ENCODE data around the gene ANKS1B.
A peak's percentile ranks its signal among the peaks of the same experiment; 100 is the strongest.
"Not testable (repeated sequence)": the region's sequence is repeated elsewhere in the genome, so short reads cannot be mapped to it uniquely, and the experiment has no call there.

The ANKS1B gene

DNA sequence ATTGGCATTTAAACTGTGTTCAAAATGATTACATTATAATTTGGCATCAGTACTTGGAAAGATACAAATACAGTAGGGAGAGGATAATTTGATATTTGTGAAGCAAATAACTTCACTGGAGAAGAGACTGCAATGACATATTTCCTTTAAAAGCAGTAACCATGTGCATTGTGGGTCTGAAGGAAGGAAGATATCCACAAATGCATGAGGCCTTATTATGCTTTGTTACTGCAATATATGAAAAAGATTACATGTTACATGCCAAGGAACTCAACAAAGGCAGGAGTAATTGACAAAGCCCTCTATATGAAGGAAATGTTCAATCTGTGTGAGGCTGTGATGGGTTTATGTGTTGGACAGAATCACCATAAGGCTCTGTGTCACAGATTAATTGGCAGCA is 948.2 kb downstream of the ANKS1B start:
- no peak for DNase-seq

DNA sequence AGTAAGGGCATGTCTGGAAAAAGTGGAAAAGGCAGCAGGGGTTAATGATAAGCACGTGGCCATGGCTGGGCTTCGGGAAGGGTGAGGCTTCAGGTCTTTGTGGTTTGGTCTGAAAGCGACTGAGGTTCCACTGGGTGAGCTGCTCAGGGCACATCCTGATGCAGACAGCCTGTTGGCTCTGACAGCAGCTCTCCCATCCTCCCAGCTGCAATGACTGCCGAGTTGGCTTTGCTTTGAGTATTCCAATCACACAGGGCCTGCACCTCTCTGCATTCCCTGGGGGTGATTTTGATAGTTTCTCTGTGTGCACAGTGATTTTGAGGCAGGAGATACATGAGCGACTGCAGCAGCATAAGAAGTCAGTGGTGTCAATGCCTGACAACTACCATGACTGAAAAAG is 948.9 kb downstream of the ANKS1B start:
- no peak for DNase-seq

DNA sequence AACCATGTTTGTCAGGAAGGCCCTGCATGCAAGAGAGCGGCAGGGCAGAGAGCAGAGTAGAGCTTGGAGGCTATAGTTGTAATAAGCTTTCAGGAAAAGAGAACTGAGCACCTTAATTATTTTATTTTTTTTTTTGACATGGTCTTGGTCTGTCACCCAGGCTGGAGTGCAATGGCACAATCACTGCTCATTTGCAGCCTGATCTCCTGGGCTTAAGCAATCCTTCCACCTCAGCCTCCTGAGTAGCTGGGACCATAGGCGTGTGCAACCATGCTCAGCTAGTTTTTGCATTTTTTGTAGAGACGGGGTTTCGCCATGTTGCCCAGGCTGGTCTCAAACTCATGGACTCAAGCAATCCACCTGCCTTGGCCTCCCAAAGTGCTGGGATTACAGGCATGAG is 950.5 kb downstream of the ANKS1B start:
- not testable (repeated sequence) for DNase-seq

DNA sequence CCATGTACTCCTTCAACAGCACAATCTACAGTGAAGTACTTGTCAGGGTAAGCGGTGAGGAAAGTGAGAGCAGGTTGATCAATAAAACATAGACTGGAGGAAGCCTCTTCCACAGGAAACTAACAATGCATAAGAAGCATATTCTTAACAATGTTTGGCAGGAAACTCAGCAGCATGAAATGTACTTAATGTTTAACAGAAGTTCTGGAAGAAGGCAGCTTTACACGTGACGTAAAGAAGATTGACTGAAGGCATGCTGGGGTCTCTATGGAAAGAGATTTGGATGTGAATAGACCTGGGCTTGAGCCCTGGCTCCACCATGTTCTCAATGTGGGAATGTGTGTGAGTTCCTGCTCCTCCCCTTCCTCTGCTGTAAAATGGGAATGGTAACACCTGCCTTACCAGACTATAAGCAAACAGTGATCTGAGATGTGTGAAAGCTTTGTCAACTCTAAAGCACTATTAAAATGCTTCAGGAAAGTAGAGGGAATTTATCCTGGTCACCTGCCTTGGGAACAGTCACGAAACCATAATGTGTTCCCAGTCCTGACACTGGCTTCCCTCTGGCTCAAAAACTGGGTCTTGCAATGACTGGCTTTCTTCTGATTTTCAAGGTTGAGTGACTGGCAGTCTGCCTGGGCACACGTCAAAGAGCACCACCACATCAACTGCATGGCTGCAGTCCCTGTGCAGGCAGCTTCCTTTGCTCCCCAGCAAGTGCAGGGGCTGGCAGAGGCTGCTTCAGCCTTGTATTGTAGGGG is 955.0 kb downstream of the ANKS1B start:
- DNase-seq = peak; percentile 22

DNA sequence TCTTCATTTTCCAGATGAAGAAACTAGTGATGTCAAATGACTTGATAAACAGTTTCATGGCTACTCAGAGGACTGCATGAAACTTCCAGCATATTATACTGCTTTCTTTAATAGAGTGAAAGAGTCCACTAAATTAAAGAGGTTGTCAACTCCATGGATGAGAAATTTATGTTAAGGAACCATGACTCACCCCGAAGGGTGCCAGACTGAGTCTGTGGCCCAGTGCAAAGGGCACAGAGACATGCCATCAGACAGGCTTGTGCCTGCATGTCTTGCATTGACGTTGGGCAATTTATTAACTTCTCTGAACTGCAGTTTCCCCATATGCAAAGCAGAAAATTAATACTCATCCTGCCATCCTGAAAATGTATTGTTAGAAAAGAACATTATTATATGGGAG is 957.3 kb downstream of the ANKS1B start:
- no peak for DNase-seq

GRCh38 chr12:99027055-99027393 is 957.7 kb downstream of the ANKS1B start:
- no peak for DNase-seq

- DNase-seq = no peak
These were observed 958.2 kb downstream of the ANKS1B start for GRCh38 chr12:99026332-99027054.

- no peak for DNase-seq
These were observed 959.9 kb downstream of the ANKS1B start for GRCh38 chr12:99024870-99025269.

DNA sequence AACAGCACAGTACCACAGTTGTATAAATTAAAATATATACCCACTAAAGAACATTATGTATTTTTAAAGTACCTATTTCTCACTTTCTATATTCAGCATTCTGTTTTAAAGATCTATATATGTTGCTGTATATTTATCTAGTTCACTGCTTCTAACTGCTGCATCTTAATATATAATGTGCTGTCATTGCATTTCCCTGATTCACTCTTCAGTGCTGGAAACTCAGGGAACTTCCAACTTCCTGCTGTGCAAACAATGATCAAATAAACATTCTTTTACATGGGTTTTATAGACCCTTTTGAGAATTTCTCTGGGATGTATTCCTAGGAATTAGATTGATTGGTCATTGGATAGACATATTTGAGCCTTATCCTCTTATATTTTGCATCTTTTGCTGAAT is 960.5 kb downstream of the ANKS1B start:
- DNase-seq = no peak

DNA sequence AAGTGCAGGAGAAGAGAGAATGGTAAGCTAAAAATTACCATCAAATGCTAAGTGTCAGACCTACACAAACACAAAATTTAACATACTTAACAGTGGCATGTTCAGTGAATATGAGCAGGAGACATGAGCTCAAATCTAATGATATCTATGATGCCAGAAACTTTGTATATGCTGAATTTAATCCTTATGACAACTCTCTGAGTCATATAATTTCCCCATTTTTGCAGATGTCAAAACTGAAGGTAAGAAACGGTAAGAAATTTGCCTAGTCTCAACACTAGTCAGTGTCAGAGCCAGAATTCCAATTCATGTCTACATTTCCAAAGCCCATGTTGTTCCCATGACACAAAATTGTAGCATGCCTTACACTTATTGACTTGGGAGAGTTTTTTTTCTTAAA is 963.9 kb downstream of the ANKS1B start:
- DNase-seq = no peak

DNA sequence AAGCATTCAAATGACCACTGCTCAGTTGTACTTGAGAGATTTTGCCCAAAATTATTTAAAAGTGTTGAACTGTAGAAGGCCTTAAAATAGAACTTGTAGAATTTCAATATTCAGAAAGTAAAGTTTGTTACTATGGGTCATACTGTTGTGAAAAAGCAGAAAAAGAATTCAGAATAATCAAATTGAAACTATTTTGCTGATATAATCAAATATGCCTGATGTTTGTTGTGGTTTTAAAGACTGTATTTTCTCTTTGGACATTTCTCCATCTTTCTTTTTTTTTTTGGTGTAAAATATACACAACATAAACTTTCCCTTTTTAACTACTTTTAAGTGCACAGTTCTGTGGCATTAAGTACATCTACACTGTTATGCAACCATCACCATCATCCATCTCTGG is 964.9 kb downstream of the ANKS1B start:
- DNase-seq = no peak

GRCh38 chr12:99017971-99018370 is 966.8 kb downstream of the ANKS1B start:
- DNase-seq = no peak

DNA sequence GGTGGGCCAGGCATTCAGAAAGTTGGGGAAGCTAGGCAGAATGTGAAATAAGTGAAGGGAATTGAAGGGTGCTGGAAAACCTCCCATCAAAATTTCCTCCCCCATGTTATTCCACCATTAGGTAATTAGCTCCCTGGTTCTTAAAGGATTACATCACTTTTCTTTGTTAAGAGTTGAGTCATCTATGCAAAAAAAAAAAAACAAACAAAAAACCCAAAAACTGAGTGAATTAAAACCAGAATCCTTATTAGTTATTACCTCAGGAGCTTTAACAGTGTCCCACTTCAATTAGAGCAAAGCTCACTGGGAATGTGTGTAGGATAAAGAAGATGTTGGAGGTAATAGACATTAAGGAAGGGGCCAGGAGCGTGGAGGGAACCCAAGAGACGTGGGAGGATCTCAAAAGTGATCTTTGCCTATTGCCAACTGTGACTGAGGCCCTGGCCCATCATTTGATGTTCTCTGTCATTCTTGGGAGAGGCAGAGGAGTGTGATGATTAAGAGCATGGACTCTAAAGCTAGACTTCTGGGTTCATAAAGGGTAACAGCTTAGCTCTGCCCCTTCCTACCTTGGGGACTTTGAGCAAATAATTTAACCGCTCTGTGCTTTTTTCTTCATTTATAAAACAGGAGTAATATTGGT is 975.0 kb downstream of the ANKS1B start:
- no peak for DNase-seq

DNA sequence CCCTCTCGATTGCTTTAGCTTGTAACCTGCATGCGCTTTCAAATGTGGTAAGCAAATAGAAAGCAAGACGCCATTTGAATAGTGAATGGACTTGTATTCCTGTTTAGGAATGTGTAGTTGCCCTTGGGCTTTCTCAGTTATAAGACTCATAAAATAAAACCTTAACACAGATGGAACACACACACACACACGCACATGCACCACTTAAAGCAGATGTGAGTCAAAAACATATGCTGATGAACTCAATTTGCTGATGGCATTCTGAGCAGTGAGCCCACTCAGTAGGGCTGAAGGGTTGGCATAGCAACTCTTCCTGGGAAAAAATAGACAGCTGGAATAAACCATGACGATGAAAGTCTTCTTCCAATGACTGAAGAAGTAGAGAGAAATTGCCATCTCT is 979.1 kb downstream of the ANKS1B start:
- no peak for DNase-seq

DNA sequence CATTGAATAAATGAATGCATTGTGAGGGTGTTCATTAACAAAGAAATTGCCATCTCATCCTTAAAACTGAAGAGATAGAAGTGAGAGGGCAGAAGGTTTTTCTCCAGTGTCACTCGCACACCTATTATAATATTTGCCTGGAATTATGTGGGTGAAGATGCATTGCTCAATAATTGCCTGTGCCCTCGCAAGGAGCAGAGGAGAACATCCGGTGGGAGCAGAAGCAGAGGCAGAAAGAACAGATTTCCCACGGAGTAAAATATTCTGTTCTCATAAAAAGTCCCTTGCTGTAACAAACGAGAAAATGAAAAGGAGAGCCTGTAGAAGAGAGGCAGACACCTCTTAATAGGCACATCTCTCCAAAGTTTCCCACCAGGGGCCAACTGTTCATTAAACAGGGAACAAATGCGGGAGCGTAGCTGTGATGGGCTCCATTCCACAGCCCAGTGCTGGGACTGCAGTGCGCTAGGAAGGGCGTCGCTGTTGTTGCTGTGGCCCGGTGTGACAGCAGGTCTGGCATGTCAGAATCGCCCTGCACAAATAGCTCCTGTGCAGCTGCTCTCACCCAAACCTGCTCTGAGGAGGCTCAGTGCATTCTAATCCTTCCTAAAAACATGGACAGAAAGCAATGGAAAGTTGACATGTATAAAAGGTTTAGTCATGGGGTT is 979.8 kb downstream of the ANKS1B start:
- no peak for DNase-seq

GRCh38 chr12:99002731-99003130 is 982.0 kb downstream of the ANKS1B start:
- DNase-seq = no peak

- no peak for DNase-seq
These were observed 982.6 kb downstream of the ANKS1B start for GRCh38 chr12:99002156-99002555.

DNA sequence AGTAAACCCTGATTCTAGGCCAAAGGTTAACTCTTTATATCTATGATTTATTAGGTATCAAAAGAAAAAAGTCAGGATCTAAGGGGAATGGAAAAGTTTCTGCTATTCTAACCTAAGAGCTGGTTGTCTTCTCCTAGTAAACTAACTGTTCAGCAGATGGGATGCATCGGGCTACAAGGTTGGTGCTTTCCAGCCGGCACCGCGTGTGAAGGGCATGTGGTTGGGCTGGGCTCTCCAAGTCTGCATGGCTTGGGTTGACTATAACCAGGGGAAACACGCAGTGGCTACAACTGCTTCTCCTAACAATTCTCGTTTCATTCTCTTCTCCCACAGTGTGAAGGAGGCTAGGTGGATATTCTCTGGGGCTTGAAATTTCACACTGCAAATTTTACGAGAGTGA is 985.2 kb downstream of the ANKS1B start:
- DNase-seq = no peak

DNA sequence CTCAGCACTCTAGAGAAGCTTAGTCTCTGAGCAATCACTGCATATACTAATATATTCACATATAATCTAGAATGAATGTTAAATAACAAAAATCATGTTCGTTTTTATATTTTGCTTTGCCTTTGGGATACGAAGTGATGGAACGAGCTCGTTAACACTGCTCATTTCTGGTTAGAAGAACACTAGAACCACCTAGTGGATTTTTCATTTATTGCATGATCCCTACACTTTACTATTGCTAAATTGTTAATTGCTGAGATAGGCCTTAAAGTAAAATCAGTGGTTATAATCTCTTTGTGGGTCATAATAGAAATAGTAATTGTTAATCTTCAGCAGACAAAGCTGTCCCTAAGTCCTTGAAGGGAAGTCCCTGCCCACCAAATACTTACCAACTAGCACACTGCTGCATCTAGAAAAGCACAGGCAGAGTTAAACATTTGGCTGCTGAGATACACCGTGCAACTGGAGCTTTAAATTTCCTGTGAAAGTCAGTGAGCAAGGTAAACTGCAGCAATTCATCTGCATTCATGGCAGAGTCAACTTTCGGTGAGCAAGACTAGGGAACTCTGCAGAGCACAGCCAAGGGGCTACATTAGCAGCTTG is 985.9 kb downstream of the ANKS1B start:
- DNase-seq = peak; percentile 81

GRCh38 chr12:98997899-98998298 is 986.8 kb downstream of the ANKS1B start:
- no peak for DNase-seq

DNA sequence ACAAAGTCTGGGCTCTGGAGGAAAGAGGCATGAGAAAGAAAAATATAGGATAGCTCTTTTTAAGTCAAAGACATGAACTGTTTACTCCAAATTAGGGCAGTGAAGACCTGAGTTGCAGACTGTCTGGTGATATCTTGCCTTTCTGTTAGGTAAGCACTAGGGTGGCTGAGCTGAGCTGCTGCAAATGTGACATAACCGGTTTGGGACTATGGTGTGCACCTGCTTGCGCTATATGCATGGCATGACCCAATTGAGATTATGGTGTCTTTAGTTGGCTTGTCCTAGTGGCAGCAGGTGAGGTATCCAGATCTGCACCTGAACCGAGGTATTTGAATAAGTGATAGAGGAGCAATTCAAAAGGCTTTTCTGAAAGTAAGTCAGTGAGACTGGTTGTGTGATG is 994.1 kb downstream of the ANKS1B start:
- DNase-seq = no peak

- no peak for DNase-seq
These were observed 999.6 kb downstream of the ANKS1B start for GRCh38 chr12:98985156-98985555.

GRCh38 chr12:98983647-98984046 is 1001.1 kb downstream of the ANKS1B start:
- no peak for DNase-seq

All from eye (tissue), 1 donor.